ENCODE measurements around the gene ASCL1.

DNA sequence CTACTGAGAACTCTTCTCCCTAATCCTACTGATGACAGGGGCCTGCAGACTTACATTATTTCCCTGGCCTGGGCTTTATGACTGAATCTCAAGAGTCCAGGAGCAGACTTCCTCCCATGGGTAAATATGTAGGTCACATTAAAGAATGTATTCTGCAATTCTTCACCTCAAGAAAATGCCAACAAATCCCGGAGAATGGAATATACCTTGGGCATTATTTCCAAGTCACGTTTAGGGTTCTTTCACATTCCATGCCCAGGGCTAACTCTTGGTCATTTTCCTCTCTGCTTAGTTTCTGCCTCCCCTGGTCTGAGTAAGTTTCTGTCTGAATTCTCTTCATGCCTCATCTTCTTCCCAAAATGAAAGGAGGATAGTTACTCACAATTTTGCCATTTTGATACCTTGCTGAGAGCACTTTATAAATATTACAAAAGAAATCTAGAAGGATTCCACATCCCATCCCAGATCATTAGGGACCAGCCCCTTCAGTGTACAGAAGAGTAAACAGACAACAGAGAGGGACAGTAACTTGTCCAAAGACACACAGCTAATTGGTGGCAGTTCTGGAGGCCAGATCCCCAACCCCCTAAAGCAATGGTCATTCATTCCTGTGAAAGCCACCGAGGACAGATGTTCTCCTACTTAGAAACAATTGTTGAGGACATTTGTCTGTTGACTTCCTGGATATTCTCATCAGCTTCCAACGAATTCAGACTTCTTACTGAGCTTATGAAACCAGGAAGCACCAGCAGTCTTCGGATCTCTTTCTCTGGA is 41.0 kb upstream of the ASCL1 start:
- TF ChIP-seq, protein P1, sequence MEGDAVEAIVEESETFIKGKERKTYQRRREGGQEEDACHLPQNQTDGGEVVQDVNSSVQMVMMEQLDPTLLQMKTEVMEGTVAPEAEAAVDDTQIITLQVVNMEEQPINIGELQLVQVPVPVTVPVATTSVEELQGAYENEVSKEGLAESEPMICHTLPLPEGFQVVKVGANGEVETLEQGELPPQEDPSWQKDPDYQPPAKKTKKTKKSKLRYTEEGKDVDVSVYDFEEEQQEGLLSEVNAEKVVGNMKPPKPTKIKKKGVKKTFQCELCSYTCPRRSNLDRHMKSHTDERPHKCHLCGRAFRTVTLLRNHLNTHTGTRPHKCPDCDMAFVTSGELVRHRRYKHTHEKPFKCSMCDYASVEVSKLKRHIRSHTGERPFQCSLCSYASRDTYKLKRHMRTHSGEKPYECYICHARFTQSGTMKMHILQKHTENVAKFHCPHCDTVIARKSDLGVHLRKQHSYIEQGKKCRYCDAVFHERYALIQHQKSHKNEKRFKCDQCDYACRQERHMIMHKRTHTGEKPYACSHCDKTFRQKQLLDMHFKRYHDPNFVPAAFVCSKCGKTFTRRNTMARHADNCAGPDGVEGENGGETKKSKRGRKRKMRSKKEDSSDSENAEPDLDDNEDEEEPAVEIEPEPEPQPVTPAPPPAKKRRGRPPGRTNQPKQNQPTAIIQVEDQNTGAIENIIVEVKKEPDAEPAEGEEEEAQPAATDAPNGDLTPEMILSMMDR (IDR thresholded peaks at IDR 0.05; ENCODE audit: insufficient read depth, low read length, poor library complexity, severe bottlenecking): no peak
- no peak for TF ChIP-seq EZH2phosphoT487 (conservative IDR thresholded peaks at IDR 0.05; ENCODE audit: low read length)

Measured in SU-DHL-6 (cell line).